DMS79 treated with DMSO at 0.1 percent for 48 hours (cell line): ENCODE measurements around the gene D2HGDH.
"Not testable (repeated sequence)": the region's sequence is repeated elsewhere in the genome, so short reads cannot be mapped to it uniquely, and the experiment has no call there.

Source experiments
- DNase-seq: peaks from one replicate; lab custom pipeline; 2025; lab: John Stamatoyannopoulos, UW

D2HGDH gene

GRCh38 chr2:241724975-241725870 lies 9.2 kb upstream of the D2HGDH start:
- DNase-seq: no peak

- DNase-seq: no peak
Measured at GRCh38 chr2:241726459-241726858, 8.0 kb upstream of the D2HGDH start.

GRCh38 chr2:241728000-241728399 lies 6.4 kb upstream of the D2HGDH start:
- no peak for DNase-seq

- DNase-seq: no peak
Measured at GRCh38 chr2:241728627-241729026, 5.8 kb upstream of the D2HGDH start.

GRCh38 chr2:241729868-241730267 lies 4.6 kb upstream of the D2HGDH start:
- no peak for DNase-seq

GRCh38 chr2:241730671-241731293 lies 3.6 kb upstream of the D2HGDH start:
- no peak for DNase-seq

GRCh38 chr2:241732513-241733186 lies 1.8 kb upstream of the D2HGDH start:
- DNase-seq: not testable (repeated sequence)

- no peak for DNase-seq
Measured at GRCh38 chr2:241733391-241734207, 831 bp upstream of the D2HGDH start.

- DNase-seq: no peak
Measured at GRCh38 chr2:241734208-241734466, 293 bp upstream of the D2HGDH start.

- no peak for DNase-seq
Measured at GRCh38 chr2:241736111-241736510, 1.7 kb downstream of the D2HGDH start.

- no peak for DNase-seq
Measured at GRCh38 chr2:241738040-241738686, 3.7 kb downstream of the D2HGDH start.

GRCh38 chr2:241739177-241739576 lies 4.7 kb downstream of the D2HGDH start:
- no peak for DNase-seq

GRCh38 chr2:241739651-241740050 lies 5.2 kb downstream of the D2HGDH start:
- DNase-seq: no peak

- DNase-seq: no peak
Measured at GRCh38 chr2:241741016-241741415, 6.6 kb downstream of the D2HGDH start.

- DNase-seq: no peak
Measured at GRCh38 chr2:241742320-241742939, 8.0 kb downstream of the D2HGDH start.

- DNase-seq: not testable (repeated sequence)
Measured at GRCh38 chr2:241743008-241743407, 8.6 kb downstream of the D2HGDH start.

GRCh38 chr2:241743620-241744019 lies 9.2 kb downstream of the D2HGDH start:
- no peak for DNase-seq

GRCh38 chr2:241744028-241744754 lies 9.8 kb downstream of the D2HGDH start:
- DNase-seq: no peak

- no peak for DNase-seq
Measured at GRCh38 chr2:241745276-241745675, 10.8 kb downstream of the D2HGDH start.

GRCh38 chr2:241746084-241746483 lies 11.7 kb downstream of the D2HGDH start:
- no peak for DNase-seq
